ENCODE data around the gene MAP3K21.

The MAP3K21 gene

GRCh38 chr1:233326811-233327650 is 493 bp upstream of the MAP3K21 start:
- DNase-seq: peak; percentile 97

GRCh38 chr1:233328142-233328921 is 808 bp downstream of the MAP3K21 start:
- DNase-seq: peak; percentile 34

GRCh38 chr1:233331676-233332519 is 4.4 kb downstream of the MAP3K21 start:
- DNase-seq: no peak

DNA sequence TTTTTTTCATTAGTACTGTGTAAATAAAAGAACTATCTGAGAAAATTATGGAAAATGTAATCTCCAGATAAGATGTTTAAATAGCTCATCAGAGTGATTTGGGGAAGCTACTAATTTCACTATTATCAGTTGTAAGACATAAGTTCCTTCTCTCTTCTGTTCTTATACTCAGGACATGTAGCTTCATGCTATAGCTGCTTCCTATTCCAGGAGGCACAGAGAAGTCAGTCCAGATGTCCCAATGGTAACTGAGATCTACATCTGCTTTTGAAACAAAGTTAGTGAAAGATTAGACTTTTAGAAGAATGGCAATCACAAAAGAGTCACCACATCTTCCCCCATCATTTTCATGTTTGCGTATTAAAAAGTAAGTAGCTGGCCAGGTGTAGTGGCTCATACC is 5.6 kb downstream of the MAP3K21 start:
- DNase-seq: no peak

GRCh38 chr1:233334092-233334491 is 6.6 kb downstream of the MAP3K21 start:
- no peak for DNase-seq

- no peak for DNase-seq
Observed at GRCh38 chr1:233336554-233337456, 9.3 kb downstream of the MAP3K21 start.

DNA sequence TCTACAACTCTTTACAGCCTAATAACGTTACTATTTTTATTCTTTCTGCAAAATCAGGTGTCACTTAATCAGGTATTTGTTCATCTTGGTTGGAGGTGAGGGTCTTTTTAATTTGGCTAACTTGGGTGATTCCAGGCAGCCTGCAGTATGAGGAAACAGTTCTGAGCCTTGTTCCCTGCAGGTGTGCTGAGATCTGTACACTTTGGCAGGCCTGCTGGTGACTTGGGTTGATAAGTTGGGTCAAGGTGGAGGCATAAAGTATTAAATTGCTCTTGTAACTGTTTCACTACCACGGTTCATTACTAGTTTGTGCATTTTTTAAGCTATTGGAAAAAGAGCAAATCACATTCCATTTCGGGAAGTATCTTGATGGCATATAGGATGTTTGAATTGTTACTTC is 10.0 kb downstream of the MAP3K21 start:
- DNase-seq: no peak

DNA sequence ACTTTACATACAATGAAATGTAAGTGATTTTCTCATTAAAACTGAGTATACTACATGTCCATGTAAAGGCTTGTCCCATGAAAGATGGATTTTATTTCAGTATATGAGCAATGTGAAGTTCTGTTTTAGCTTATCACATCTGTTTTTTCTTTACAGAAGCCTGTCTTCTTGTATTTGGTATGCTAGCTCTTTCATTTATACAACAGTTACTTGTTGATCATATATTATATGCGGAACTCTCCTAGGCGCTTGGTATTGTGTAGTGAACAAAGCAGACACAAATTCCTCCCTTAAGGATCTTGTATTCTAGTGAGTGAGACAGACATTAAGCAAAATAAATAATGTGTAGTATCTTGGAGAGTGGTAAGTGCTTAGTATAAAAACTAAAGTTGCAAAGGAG is 10.6 kb downstream of the MAP3K21 start:
- DNase-seq: no peak

GRCh38 chr1:233340031-233340555 is 12.6 kb downstream of the MAP3K21 start:
- no peak for DNase-seq

DNA sequence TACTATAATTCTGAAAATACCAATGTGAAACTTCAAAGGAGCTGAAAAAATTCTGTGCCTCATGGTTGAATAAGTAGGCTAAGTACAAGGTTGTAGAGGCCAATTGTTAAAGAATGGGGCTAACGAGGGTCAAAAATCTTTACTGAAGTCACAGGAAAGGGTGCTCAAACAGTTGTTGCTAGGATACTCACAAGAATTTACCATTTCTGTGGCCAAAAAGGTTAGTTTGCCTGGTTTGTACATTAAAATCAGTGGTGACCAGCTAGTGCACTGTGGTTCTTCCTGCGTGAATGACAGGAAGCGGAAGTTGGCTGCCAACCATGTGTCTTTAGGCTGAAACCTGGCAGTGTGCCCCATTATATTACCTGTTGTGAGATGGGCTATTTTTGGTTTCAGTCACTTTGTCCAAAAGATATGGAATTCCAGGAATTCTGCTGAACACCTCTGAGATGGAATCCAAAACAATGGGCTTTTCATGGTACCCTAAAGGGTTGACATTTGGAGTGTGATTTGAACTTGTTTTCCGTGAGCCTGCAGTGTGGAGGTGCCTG is 13.5 kb downstream of the MAP3K21 start:
- no peak for DNase-seq

DNA sequence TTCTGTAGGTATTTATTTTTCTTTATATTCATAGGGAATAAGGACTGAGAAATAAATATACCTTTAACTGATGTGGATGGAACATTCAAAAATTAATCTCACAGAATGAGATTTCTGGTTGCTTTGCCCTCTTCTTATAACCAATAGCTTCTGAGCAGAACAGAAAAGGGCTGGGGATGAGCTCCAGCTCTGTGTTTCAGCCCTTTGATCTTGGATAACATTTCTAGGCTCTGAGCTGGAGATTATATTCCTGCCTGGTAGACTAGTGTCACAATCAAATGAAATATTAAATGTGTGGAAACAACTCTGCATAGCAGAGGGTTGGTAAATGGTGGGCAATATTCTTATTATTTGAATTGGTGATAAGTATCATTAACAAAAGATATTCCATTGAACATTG is 14.6 kb downstream of the MAP3K21 start:
- no peak for DNase-seq

GRCh38 chr1:233343262-233343661 is 15.7 kb downstream of the MAP3K21 start:
- no peak for DNase-seq

DNA sequence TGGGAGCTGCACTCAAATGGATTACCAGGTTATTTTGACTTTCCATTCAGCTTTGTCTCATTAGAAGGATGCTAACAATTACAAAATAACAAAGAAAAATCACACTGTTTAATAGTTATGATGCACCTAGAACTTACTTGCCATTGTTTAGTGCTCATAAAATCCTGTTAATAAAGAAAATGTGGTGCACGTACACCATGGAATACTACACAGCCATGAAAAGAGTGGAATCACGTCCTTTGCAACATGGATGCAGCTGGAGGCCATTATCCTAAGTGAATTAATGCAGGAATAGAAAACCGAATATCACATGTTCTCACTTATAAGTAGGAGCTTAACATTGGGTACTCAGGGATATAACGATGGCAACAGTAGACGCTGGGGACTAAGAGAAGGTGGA is 19.8 kb downstream of the MAP3K21 start:
- no peak for DNase-seq

DNA sequence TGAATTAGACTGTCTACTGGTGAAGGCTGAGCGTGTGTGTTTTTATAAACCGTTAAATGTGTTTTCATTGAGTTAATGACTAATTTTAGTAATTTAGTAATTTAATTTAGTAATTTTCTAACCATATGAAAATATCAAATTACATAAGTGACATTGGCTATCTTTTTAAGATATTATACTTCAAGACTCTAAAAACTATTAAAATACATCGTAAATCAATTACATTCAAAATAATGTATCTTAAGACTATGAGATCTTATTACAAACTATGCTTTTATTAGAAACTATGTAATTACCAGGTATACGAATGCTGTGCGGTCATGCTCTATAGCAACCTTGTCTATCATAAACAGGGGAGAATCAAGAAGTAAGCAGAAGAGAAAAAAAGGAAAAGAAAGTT is 21.6 kb downstream of the MAP3K21 start:
- DNase-seq: no peak

- no peak for DNase-seq
Observed at GRCh38 chr1:233354983-233355382, 27.5 kb downstream of the MAP3K21 start.

- no peak for DNase-seq
Observed at GRCh38 chr1:233355841-233356704, 28.5 kb downstream of the MAP3K21 start.

DNA sequence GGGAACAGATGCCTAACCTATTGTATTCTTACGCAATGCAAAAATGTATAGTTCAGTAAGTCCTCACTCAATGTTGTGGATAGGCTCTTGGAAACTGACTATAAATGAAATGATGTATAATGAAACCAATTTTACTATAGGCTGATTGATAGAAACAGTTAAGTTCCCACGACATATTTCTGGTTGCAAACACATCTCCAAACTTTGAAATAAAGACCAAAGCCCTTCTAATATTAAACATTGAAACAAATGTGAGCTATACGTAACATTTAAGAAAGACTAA is 29.1 kb downstream of the MAP3K21 start:
- no peak for DNase-seq

- DNase-seq: no peak
Observed at GRCh38 chr1:233357595-233358397, 30.3 kb downstream of the MAP3K21 start.

GRCh38 chr1:233359431-233359830 is 31.9 kb downstream of the MAP3K21 start:
- no peak for DNase-seq

DNA sequence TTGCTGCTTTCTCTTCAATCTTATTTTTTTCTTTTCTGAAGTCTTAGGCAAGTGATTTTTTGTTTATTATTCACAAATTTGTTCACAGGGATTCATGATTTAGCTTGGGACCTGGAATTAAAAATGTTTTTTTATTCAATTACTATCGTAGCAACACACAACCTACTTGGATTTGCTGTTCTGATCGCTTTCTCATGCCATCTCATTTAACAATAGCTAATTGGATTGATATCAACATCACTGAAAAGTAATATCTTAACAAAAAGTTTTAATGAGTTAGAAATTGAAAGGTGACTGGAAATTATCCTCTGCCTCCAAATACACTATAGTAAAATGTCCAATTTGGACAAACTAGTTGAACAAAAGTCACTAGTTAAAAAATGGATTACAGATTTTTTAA is 32.4 kb downstream of the MAP3K21 start:
- no peak for DNase-seq

Measured in NCI-H2171 (cell line).